ENCODE measurements around the gene TDRD6.

GRCh38 chr6:46687619-46688097 is at the start of gene TDRD6:
- TF ChIP-seq POLR2A (IDR thresholded peaks at IDR 0.05; ENCODE audit: low read length): no peak
- no peak for TF ChIP-seq ZC3H11A (IDR thresholded peaks at IDR 0.05)
- TF ChIP-seq, protein P1, sequence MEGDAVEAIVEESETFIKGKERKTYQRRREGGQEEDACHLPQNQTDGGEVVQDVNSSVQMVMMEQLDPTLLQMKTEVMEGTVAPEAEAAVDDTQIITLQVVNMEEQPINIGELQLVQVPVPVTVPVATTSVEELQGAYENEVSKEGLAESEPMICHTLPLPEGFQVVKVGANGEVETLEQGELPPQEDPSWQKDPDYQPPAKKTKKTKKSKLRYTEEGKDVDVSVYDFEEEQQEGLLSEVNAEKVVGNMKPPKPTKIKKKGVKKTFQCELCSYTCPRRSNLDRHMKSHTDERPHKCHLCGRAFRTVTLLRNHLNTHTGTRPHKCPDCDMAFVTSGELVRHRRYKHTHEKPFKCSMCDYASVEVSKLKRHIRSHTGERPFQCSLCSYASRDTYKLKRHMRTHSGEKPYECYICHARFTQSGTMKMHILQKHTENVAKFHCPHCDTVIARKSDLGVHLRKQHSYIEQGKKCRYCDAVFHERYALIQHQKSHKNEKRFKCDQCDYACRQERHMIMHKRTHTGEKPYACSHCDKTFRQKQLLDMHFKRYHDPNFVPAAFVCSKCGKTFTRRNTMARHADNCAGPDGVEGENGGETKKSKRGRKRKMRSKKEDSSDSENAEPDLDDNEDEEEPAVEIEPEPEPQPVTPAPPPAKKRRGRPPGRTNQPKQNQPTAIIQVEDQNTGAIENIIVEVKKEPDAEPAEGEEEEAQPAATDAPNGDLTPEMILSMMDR (IDR thresholded peaks at IDR 0.05): no peak
- no peak for TF ChIP-seq EHMT2 (IDR thresholded peaks at IDR 0.05; ENCODE audit: low read depth)
